ENCODE data around the gene HIPK2.

DNA sequence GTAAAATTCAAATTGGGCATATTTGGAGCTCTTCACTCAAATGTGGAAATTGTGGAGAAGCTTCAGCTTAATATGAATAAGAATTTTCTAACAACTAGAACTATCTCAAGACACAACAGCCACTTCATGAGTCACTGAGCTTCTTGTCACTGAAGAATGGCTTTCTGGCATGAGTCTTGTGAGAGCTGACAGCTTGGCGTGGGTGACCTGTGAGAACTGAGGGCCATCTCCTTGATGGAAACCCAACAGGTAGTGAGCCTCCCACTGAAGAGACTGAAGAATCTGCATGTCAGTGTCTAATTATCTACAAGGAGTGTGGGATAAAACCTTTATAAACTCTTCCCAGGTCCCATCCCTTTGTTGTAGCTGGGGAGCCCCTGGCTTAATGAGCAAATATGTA lies 188.3 kb downstream of the HIPK2 start:
- TF ChIP-seq, protein P1, sequence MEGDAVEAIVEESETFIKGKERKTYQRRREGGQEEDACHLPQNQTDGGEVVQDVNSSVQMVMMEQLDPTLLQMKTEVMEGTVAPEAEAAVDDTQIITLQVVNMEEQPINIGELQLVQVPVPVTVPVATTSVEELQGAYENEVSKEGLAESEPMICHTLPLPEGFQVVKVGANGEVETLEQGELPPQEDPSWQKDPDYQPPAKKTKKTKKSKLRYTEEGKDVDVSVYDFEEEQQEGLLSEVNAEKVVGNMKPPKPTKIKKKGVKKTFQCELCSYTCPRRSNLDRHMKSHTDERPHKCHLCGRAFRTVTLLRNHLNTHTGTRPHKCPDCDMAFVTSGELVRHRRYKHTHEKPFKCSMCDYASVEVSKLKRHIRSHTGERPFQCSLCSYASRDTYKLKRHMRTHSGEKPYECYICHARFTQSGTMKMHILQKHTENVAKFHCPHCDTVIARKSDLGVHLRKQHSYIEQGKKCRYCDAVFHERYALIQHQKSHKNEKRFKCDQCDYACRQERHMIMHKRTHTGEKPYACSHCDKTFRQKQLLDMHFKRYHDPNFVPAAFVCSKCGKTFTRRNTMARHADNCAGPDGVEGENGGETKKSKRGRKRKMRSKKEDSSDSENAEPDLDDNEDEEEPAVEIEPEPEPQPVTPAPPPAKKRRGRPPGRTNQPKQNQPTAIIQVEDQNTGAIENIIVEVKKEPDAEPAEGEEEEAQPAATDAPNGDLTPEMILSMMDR (IDR thresholded peaks at IDR 0.05): no peak
- TF ChIP-seq POLR2A (IDR thresholded peaks at IDR 0.05): no peak
